Suprapubic skin (tissue), 4 donors: ENCODE measurements around the gene CGNL1. TPM values are rescaled to one million over a fixed set of nuclear protein-coding genes. Genes with fewer than 3 reads are reported as not detected.

ENCODE experiments used
- DNase-seq, 2 donors: peaks; one replicate each; pipeline ENCODE4 v3.0.0-alpha.2; 2019; ENCODE audit warnings: low spot score in 2 of 2
- H3K27ac ChIP-seq: fragments of 200-600 bp; sonication (generic); one replicate; pipeline ENCODE4 v1.5.1; 2019
- H3K27me3 ChIP-seq: fragments of 200-600 bp; sonication (generic); one replicate; pipeline ENCODE4 v1.5.1; 2019
- H3K36me3 ChIP-seq: fragments of 200-600 bp; sonication (generic); one replicate; pipeline ENCODE4 v1.5.1; 2019
- H3K4me1 ChIP-seq: fragments of 200-600 bp; sonication (generic); one replicate; pipeline ENCODE4 v1.5.1; 2019
- H3K4me3 ChIP-seq: fragments of 200-600 bp; sonication (generic); one replicate; pipeline ENCODE4 v1.5.1; 2019; ENCODE audit warnings: mild to moderate bottlenecking
- H3K9me3 ChIP-seq: fragments of 200-600 bp; sonication (generic); one replicate; pipeline ENCODE4 v1.5.1; 2019
- CTCF ChIP-seq, 2 donors: fragments of 200-600 bp in 1 of 2; fragments of 450-650 bp in 1 of 2; sonication (generic) in 1 of 2; IDR thresholded peaks; one replicate each; pipeline ENCODE4 v1.5.1; 2016 to 2019; ENCODE audit warnings: antibody characterized with exemption in 2 of 2, mild to moderate bottlenecking in 1 of 2, moderate library complexity in 1 of 2
- EP300 ChIP-seq: sonication (generic); formaldehyde crosslinking; IDR thresholded peaks from one replicate; pipeline ENCODE4 v1.6.1; 2017; ENCODE audit warnings: antibody characterized with exemption
- POLR2A ChIP-seq, 2 donors: fragments of 450-650 bp; IDR thresholded peaks; one replicate each; pipeline ENCODE4 v1.6.1; 2017; ENCODE audit warnings: antibody characterized with exemption in 2 of 2, mild to moderate bottlenecking in 2 of 2, moderate library complexity in 2 of 2
- POLR2AphosphoS5 ChIP-seq, 3 donors: sonication (generic); formaldehyde crosslinking; IDR thresholded peaks; one replicate each; pipeline ENCODE4 v1.6.1; 2017; ENCODE audit warnings: antibody characterized with exemption in 3 of 3
- WGBS: methylation state at CpG from one replicate; pipeline ENCODE4 v1.1.5; 2018; 5-methylcytosine and 5-hydroxymethylcytosine counted together
- total RNA-seq, 4 donors: library from RNA; depleted of rRNA; stranded (reverse); fragments of >200 nt; gene quantifications; one replicate each; pipeline ENCODE4 v1.1.0, GENCODE V29; 2016

The CGNL1 gene
- total RNA-seq, 4 donors from 2014 or later, result 7.1 to 27.0 (median 14.2) TPM

- 83% methylated on average over 5 of the region's 5 CpGs for WGBS
- no peaks in the 10 kb centered on the region for H3K9me3 ChIP-seq
- H3K27ac ChIP-seq, result no peak overlapping the region
- H3K4me3 ChIP-seq, result no peak overlapping the region
- TF ChIP-seq EP300 (no peak), CTCF (IDR thresholded peaks at IDR 0.05) (no peak), POLR2A (IDR thresholded peaks at IDR 0.05) (no peak), POLR2AphosphoS5 (IDR thresholded peaks at IDR 0.05) (no peak)
- peaks cover 17% of the 10 kb centered on the region for H3K4me1 ChIP-seq
- H3K27me3 ChIP-seq, result no peaks in the 10 kb centered on the region
- no peak for DNase-seq
- peaks cover 7% of the 10 kb centered on the region for H3K36me3 ChIP-seq
Observed at GRCh38 chr15:57533448-57533799, 157.1 kb downstream of the CGNL1 start.

GRCh38 chr15:57534281-57534680, 158.0 kb downstream of the CGNL1 start:
- 57% methylated on average over 6 of the region's 6 CpGs for WGBS
- H3K4me1 ChIP-seq, result peaks cover 17% of the 10 kb centered on the region
- H3K4me3 ChIP-seq, result no peak overlapping the region
- H3K27me3 ChIP-seq, result no peaks in the 10 kb centered on the region
- H3K36me3 ChIP-seq, result peaks cover 12% of the 10 kb centered on the region
- DNase-seq, result no peak
- TF ChIP-seq EP300, result no peak
- TF ChIP-seq CTCF (IDR thresholded peaks at IDR 0.05), result no peak
- no peak for TF ChIP-seq POLR2AphosphoS5 (IDR thresholded peaks at IDR 0.05)
- no peak for TF ChIP-seq POLR2A (IDR thresholded peaks at IDR 0.05)
- H3K9me3 ChIP-seq, result no peaks in the 10 kb centered on the region
- H3K27ac ChIP-seq, result no peak overlapping the region

- no peaks in the 10 kb centered on the region for H3K27me3 ChIP-seq
- no peak for TF ChIP-seq POLR2AphosphoS5 (IDR thresholded peaks at IDR 0.05)
- TF ChIP-seq CTCF (IDR thresholded peaks at IDR 0.05), result no peak
- TF ChIP-seq EP300, result no peak
- TF ChIP-seq POLR2A (IDR thresholded peaks at IDR 0.05), result no peak
- H3K9me3 ChIP-seq, result no peaks in the 10 kb centered on the region
- DNase-seq, result no peak
- no peak overlapping the region for H3K4me3 ChIP-seq
- peak overlapping the region; percentile 15 for H3K27ac ChIP-seq
- 65% methylated on average over 7 of the region's 7 CpGs for WGBS
- H3K4me1 ChIP-seq, result peaks cover 17% of the 10 kb centered on the region
- peaks cover 17% of the 10 kb centered on the region for H3K36me3 ChIP-seq
Observed at GRCh38 chr15:57537072-57537471, 160.8 kb downstream of the CGNL1 start.

GRCh38 chr15:57537488-57538264, 161.4 kb downstream of the CGNL1 start:
- no peaks in the 10 kb centered on the region for H3K9me3 ChIP-seq
- 79% methylated on average over 4 of the region's 4 CpGs for WGBS
- H3K27ac ChIP-seq, result peak overlapping the region; percentile 15

GRCh38 chr15:57538265-57538529, 161.9 kb downstream of the CGNL1 start:
- Histone ChIP-seq H3K4me1 (peaks cover 17% of the 10 kb centered on the region), H3K9me3 (no peaks in the 10 kb centered on the region), H3K4me3 (no peak overlapping the region), H3K27me3 (no peaks in the 10 kb centered on the region), H3K36me3 (peaks cover 11% of the 10 kb centered on the region), H3K27ac (no peak overlapping the region)
- DNase-seq, result no peak
- TF ChIP-seq CTCF (IDR thresholded peaks at IDR 0.05) (no peak), EP300 (no peak), POLR2A (IDR thresholded peaks at IDR 0.05) (no peak), POLR2AphosphoS5 (IDR thresholded peaks at IDR 0.05) (no peak)

More at GRCh38 chr15:57537488-57538264, 161.4 kb downstream of the CGNL1 start:
- H3K4me1 ChIP-seq, result peaks cover 17% of the 10 kb centered on the region
- H3K4me3 ChIP-seq, result no peak overlapping the region
- DNase-seq, result no peak
- H3K36me3 ChIP-seq, result peaks cover 13% of the 10 kb centered on the region
- TF ChIP-seq CTCF (IDR thresholded peaks at IDR 0.05), result no peak
- no peak for TF ChIP-seq EP300
- no peak for TF ChIP-seq POLR2AphosphoS5 (IDR thresholded peaks at IDR 0.05)
- no peak for TF ChIP-seq POLR2A (IDR thresholded peaks at IDR 0.05)
- H3K27me3 ChIP-seq, result no peaks in the 10 kb centered on the region
